Stimulated activated naive CD4-positive, alpha-beta T cell treated with Interleukin-2 at 50 U/mL for 16 hours (primary cell): ENCODE results near the gene KIF1C.
"Not testable (repeated sequence)": the region's sequence is repeated elsewhere in the genome, so short reads cannot be mapped to it uniquely, and the experiment has no call there.

Experiments
- DNase-seq: peaks from one replicate; lab custom pipeline; 2025; lab: John Stamatoyannopoulos, UW

Gene KIF1C

DNA sequence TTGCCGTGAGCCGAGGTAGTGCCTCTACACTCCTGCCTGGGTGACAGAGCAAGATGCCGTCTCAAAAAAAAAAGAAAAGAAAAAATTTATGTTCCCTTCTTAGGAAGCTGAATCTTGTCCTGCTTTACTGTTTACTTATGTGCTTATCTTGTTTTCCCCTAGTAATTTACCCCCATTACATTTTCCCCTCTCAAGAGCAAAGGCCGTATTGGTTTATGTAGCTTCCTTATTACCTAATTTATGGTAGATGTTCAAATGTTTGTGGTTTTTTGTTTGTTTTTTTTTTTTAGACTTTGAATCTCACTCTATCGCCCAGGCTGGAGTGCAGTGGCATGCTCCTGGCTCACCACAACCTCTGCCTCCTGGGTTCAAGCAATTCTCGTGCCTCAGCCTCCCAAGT is 47.7 kb downstream of the KIF1C start:
- no peak for DNase-seq

DNA sequence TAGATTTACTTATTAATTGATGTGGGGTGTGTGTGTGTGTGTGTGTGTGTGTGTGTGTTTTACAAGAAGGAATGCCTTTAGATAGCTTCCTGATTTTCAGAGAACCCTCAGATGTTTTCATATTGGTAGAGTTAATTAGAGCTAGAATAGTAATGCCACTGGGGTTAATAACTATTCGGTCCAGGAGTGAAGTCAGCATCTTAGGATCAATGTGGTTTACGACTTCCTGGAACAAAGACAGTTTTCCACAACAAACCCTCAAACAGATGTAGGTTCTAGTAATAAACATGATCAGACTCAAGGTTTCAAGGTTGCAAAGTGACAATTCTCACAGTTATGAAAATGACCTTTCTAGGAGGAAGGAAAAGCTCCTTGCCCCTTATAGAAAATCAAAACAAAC is 49.7 kb downstream of the KIF1C start:
- no peak for DNase-seq

DNA sequence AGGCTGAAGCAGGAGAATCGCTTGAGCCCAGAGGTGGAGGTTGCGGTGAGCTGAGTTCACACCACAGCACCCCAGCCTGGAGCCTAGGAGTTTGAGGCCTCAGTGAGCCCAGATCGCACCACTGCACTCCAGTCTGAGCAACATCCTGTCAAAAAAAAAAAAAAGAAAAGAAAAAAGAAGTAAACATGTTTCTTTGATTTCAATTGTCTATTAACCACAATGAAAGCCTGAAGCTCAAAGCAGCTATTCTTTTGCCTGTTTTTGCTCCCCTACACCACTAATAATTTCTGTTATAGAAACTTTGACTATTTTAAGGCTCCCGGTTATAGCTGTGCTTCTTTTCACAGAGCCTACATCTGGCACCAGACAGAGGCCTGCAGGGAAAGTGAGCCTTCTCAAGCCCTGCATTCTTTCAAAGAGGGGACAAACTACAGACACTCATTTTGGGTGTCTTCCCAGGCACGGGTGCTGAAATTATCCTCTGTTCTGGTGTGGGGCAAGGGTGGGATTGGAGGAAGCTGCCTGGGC is 51.6 kb downstream of the KIF1C start:
- DNase-seq: peak; percentile 42

DNA sequence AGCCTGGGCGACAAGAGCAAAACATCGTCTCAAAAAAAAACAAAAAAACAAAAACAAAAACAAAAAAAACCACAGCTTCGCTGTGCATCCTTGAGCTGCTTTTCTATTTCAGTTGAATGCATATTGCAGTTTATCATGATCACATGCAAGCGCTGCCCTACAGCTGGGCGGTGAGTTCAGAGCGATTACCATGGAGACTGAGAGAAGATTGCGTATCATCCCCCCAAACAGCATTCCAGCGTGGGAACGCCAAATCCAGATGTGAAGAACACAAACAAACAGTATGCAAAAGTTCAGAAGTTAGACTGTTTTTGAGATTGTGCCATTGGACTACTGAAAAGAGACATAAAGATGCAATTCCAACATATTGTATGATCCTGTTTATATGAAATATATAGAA is 52.5 kb downstream of the KIF1C start:
- DNase-seq: no peak

DNA sequence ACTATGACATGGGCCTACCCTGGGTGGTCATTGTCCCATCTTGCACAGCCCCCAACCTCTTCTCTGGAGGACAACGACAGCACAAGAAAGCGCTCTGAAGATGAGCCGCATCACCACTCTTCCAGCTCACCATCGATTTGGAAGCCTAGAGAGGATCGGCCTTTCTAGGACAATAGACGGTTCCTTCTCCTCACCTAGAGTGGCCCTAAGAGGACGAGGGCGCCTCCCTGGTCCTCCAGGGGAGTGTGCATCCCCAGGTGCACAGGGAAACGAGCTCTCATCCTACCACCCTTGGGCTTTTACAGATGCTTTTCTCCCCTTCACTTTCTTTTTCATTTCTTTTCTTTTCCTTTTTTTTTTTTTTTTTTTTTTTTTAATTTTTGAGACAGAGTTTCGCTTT is 57.8 kb downstream of the KIF1C start:
- DNase-seq: no peak

DNA sequence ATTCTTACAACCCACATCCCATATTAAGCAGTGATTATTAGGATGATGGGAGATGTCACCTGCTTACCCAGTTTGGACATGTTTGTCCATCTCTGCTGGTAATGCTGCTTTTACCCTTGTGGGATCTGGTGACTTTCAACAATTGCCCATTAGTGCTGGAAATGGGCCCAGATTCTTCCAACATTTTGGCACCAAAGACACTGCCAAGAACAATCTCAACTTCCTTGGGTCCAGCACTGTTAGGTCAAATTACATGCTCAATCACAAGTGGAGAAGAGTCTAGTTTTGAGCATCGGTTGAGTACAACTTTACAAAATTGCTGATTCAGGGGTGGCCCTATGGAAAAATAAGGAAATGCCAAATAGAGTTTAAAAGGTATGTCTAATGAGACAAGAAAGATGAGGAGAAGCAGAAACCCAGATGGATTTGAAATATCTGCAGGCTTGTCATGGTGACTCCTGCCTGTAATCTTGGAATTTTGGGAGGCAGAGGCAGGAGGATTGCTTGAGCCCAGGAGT is 67.5 kb downstream of the KIF1C start:
- DNase-seq: no peak

DNA sequence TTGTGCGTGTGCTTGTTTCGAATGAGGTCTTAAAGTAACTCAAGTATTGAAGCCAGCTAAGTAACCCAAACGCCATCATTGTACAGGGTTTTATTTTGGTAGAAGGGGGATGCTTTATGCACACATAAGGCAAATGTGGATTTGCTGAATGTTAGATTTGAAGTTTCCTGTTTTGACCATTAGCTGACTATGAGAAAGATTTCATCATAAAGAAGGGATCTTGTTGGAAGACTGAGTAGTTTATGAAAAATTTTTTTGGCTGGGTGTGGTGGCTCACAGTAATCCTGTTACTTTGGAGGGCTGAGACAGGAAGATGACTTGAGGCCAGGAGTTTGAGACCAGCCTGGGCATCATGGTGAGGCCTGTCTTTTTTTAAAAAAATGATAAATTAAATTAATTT is 70.5 kb downstream of the KIF1C start:
- no peak for DNase-seq

DNA sequence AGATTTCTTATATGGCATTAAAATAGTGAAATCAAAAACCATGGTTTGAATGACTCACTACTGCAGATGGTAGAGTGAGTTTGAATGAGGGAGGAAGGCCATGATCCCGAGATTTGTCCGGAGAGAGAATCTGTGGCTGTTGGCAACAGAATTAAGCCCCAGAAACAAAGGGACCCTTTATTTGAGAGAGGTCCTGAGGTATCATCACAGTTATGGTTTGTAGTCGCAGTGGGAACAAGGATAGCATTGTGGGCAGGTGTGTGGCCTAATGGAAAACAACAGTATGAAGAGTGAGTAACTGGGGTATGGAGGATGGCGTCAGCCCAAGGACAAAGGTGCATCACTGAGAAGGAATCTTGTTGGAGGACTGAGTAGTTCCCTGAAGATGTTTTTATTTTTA is 72.0 kb downstream of the KIF1C start:
- DNase-seq: no peak

DNA sequence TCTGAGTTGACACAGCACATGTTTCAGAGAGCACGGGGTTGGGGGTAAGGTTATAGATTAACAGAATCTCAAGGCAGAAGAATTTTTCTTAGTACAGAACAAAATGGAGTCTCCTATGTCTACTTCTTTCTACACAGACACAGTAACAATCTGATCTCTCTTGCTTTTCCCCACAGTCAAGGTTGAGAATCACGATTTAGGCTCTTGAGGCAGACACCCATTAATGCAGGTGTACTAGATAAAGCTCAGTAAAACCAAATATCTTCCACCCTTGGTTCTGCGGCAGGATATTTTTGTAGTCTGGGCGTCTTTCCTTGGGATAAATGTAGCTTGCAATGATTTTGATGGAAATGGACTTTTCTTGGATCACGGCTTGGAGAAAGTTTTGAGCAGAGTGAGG is 77.7 kb downstream of the KIF1C start:
- DNase-seq: not testable (repeated sequence)

DNA sequence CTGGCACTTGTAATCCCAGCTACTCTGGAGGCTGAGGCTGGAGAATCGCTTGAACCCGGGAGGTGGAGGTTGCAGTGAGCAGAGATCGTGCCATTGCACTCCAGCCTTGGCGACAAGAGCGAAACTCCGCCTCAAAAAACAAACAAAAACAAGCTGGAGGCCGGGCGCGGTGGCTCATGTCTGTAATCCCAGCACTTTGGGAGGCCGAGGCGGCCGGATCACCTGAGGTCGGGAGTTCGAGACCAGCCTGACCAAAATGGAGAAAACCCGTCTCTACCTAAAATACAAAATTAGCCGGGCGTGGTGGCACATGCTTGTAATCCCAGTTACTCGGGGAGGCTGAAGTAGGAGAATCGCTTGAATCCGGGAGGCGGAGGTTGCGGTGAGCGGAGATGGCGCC is 79.5 kb downstream of the KIF1C start:
- DNase-seq: not testable (repeated sequence)

DNA sequence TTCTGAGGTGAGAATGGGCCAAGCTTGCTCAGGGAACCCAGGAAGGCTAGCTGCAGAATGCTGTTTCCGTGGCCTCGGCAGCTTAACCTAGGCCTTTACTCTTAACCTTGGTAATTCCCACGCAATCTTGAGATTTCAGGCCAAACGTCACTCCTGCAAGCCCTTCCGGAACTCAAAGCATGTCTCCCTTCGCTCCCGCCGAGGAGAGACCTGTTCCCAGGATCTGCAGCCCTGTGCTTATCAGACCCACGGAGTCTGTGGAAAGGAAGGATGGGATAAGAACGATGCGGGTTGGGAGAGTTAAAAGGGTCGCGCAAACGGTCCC is 80.0 kb downstream of the KIF1C start:
- no peak for DNase-seq
